DMS79 (cell line): ENCODE results near the gene TMEM158.

Source experiments
- DNase-seq: peaks from one replicate; lab custom pipeline; 2025; lab: John Stamatoyannopoulos, UW

The TMEM158 gene

DNA sequence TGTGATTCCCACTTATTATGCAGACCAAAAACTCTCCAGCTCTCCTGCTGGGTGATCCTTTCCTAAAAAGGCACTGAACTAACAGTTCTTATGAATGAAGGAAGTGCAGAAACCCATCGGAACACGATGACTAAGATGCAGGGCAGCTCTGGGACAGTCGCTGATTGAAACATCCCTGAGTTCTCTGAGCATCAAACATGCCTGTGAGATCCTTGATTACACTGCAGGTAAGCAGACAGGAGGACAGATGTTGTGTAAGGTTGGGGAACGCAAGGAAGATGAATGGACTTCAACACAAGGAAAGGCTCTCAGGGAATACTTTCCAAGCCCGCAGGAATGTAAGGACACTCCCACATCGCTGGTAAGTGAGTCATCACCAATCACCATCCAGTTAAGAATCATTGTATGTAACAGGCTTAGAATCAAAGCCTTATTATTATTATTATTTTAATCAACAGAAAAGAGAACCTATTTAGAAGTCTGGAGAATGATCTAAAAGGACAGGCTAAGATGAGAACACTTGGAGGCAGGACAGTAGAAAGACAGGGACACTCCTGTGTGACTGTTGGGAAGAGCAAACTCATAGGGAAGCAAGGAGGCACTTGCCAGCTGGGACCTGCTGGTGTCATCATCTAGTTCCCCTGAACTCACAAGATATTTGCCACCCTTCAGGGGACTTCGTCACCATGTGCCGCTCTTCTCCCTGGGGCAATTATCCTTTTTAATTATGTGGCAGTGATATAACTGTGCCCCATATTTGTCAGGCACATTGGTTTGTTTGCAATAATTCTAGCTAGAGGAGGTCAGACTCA, 26.0 kb downstream of the TMEM158 start:
- no peak for DNase-seq

DNA sequence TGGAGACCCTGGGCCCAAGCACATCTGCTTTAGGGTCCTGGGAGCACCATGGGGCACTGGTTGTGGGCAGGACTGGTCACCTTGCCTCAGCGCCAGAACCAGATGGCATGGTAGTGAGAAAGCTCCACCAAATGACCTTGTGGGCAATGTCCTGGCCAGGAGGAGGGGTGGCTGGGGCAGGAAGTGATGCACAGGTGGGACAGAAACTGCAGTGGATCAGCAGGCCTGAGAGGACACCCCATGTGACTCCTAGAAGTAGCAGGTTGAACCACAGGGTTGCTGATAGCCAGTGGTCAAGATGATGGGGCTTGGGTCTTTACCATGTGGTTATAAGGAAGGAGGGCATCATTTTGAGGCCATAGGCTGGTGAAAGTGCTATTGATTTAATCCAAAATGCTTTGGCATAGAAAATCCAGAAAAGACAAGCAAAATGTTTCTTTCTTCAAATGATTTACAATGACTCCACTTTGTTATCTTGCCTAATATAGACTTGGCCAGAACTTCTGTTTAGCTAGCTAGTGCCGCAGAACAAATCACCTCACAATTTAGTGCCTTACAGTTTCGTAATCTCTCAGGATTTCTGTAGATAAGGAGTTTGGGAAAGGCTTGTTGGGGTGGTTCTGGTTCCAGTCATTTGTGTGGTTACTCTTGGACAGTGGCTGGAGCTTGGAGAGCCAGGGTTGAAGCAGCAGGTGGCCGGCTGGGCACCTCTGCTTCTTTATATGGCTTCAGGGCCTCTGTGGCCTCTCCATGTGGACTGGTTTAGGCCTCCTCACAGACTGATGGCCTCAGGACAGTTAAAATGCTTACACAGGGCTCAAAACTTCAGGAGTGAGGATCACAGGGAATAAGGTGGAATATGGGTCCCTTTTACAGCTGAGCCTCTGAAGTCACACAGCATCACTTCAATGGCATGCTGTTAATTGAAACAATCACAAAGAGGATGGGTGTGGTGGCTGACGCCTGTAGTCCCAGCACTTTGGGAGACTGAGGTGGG, 27.5 kb downstream of the TMEM158 start:
- no peak for DNase-seq

DNA sequence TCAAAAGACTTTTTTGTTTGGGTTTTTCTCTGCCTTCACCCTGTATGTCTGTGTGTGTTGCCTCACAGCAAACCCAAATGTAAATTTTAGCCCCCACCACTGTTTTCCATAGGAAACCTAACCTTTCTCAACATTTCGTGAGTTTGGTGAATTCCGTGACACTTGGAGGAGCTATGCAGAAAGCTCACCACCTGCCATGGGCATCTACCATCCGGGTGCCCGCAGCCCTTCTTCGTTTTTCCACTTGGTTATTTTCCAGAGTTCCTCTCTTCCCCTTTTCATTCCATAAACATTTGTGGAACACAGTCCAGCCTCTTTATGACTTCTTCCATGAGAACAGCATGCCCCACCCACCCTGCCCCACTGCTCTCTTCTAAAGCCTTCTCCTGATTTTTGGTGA, 31.3 kb downstream of the TMEM158 start:
- DNase-seq, result no peak

- no peak for DNase-seq
Measured at GRCh38 chr3:45191924-45192417, 34.1 kb downstream of the TMEM158 start.

GRCh38 chr3:45191424-45191823, 34.7 kb downstream of the TMEM158 start:
- no peak for DNase-seq

GRCh38 chr3:45188719-45189659, 37.1 kb downstream of the TMEM158 start:
- no peak for DNase-seq

DNA sequence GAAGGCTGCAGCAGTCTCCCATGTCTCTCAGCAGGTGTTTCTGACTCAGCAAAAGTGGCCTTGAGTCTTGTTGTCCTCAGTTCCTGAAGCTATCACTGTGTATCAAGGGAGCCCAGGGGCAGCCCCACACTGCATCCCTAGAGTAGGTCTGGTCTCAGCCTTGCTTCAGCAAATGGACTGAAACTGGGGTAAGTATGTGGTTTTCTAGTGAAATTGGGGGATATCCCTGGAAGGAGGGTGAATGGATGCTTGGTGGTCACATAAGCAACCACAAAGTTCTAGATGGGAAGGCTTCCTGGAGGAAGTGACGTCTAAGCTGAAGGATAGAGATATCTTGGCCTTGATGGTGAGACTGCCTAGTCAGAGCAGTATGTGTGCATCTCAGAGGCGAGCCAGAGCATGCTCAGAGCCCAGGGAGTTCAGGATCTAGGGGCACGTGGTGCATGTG, 38.4 kb downstream of the TMEM158 start:
- DNase-seq, result no peak

GRCh38 chr3:45186871-45187270, 39.2 kb downstream of the TMEM158 start:
- DNase-seq, result no peak

DNA sequence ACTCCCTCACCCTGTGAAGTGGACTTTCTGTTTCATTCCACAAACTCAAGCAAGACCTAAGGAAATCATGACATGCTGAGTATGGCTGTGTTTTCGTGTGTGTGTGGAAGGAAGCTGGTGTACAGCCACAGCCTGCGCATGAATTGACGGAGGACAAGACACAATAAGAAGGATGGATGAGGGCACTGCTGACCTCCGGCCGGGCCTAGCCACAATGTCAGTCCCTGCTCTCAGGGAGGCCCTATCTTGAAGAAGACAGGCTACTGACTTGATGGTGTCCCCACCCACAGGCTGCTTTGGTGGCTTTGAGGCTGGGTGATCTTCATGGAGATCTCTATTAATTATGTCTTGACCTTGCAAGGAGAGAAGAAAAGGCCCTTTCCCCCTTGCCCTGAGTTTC, 40.6 kb downstream of the TMEM158 start:
- DNase-seq, result no peak

GRCh38 chr3:45185052-45185451, 41.0 kb downstream of the TMEM158 start:
- no peak for DNase-seq

DNA sequence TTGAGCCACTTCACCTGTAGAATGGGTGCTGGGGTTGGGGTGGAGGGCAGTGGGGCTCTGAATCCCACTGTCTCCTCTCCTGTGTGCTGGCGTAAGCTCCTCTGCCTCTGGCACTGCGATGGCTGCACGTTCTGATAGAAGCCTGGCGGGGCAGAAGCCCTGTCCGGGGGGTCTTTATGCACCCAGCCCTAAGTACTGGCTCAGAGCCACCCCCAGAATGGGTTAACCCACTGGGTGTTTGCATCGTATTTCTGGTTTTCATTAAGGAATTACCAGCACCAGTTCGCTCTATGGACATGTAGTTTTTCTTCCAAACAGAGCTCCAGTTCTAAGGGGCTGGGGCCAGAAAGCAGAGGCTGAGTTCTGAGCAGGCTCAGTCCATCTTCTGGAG, 42.2 kb downstream of the TMEM158 start:
- no peak for DNase-seq

DNA sequence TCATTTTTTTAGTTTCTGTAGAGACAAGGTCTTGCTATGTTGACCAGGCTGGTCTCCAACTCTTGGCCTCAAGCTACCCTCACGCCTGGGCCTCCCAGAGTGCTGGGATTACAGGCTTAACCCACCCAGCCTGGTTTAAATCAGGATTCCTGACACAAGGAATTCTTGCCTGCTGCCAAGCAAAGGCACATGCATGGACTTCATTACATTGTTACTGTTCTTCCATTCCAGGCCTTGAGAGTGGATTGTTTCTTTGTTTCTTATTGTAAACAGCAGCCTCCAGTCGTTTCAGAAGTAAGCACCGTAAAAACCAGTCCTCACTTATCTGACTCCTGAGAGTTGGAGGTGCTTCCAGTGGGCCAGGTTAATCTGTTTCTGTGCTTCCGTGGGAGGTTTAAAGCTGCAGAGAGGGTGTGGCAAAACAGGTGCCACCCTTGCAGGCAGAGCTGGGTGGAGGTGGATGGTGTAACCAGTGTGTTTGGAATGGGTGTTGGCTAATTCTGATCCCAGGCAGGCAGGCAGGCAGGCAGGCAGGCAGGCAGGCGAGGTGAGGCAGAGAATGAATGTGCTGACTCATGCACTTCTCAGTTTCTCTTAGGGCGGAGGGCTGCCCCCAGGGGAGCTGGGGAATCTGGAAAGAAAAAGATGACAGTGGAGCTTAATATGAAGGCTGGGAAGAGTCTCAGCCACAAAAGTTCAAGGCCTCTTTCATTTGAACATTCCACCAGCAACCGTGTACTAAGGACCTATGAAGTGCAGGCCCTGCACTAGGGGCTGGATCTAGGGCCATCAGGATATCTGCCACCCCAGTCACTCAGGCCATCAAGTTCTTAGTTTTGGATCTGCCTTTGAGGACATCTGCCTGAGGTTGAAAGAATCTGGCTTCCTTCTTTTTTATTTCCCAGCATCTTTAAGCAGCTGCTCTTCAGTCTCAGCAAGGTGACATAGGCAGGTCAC, 42.9 kb downstream of the TMEM158 start:
- no peak for DNase-seq

DNA sequence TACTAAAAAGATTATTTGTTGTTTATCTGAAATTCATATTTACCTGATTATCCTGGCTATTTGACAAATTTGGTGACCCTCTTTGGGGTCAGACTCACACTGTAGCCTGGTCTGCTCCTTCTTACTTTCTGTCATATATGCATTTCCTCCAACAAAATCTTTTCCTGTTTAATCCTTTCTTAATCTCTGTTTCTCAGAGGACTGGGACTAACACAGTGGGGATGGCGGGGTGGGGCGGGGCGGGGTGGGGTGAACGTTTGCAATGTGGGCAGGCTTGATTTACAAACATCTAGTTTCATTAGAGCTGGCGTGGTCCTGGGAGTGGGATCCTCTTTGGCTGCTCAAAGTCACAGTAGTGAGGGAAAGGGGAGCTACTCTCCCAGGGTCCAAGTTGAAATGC, 44.6 kb downstream of the TMEM158 start:
- DNase-seq, result no peak

DNA sequence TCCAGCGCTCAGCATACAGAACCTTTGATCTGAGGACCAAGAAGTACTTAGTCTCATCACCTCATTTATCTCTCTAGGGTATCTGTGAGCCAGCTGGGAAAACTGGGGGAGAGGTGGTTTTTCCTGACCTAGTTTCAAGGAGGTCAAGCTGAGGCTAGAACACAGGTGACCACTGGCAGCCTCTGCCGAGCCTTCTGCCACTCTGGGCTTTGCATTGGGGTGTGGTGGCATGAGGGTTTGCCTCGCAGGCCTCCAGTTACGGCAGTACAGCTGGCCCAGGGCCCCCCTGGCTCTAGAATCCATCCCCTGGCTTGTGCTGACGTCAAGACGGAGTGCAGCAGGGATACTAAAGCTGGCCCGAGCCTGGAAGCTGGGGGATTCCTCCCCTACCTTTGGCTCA, 45.2 kb downstream of the TMEM158 start:
- DNase-seq, result no peak

DNA sequence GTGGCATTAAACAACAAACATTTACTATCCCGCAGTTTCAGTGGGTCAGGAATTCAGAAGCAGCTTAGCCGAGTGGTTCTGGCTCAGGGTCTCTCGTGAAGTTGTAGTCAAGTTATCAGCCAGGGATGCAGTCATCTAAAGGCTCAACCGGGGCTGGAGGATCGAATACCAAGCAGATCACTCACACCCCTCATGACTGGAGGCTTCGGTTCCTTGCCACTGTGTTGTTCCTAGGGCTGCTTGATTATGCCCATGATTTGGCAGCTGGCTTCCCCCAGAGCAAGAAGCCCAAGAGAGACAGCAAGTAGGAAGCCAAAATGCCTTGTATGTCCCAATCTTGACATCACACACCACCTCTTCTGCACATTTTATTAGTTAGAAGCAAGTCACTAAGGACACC, 46.0 kb downstream of the TMEM158 start:
- DNase-seq, result no peak

GRCh38 chr3:45179163-45179562, 46.9 kb downstream of the TMEM158 start:
- no peak for DNase-seq

GRCh38 chr3:45178183-45179023, 47.7 kb downstream of the TMEM158 start:
- DNase-seq, result peak; percentile 1

- DNase-seq, result no peak
Measured at GRCh38 chr3:45176912-45177311, 49.2 kb downstream of the TMEM158 start.
